Neural progenitor cell (in vitro differentiated cells): ENCODE results near the gene TMTC3. TPM values are rescaled to one million over a fixed set of nuclear protein-coding genes. Genes with fewer than 3 reads are reported as not detected.

Source experiments
- DNase-seq: peaks from one replicate; pipeline ENCODE4 v3.0.0-alpha.2; 2016; ENCODE audit warnings: low spot score
- H2AFZ ChIP-seq: fragments of 200-600 bp; sonication (generic); replicated peaks from 2 replicates; pipeline ENCODE4 v1.6.1; 2016; ENCODE audit warnings: antibody characterized with exemption
- H3F3A ChIP-seq: fragments of 200-600 bp; sonication (generic); 2 replicates; pipeline ENCODE4 v1.6.1; 2016; ENCODE audit warnings: antibody characterized with exemption, low read depth
- H3K27ac ChIP-seq: fragments of 200-600 bp; sonication (generic); 2 replicates; pipeline ENCODE4 v1.5.1; 2016; ENCODE audit warnings: mild to moderate bottlenecking
- H3K27me3 ChIP-seq: fragments of 200-600 bp; sonication (generic); 2 replicates; pipeline ENCODE4 v1.6.1; 2016; ENCODE audit warnings: mild to moderate bottlenecking, moderate library complexity
- H3K36me3 ChIP-seq: fragments of 200-600 bp; sonication (generic); 2 replicates; pipeline ENCODE4 v1.5.1; 2016
- H3K4me1 ChIP-seq: fragments of 200-600 bp; sonication (generic); 2 replicates; pipeline ENCODE4 v1.6.1; 2016; ENCODE audit warnings: mixed run types
- H3K4me2 ChIP-seq: fragments of 200-600 bp; sonication (generic); 2 replicates; pipeline ENCODE4 v1.6.1; 2016
- H3K4me3 ChIP-seq: fragments of 200-600 bp; sonication (generic); 2 replicates; pipeline ENCODE4 v1.5.1; 2016
- H3K79me2 ChIP-seq: fragments of 200-600 bp; sonication (generic); 2 replicates; pipeline ENCODE4 v1.6.1; 2016; ENCODE audit warnings: low read depth
- H3K9ac ChIP-seq: fragments of 200-600 bp; sonication (generic); 2 replicates; pipeline ENCODE4 v1.6.1; 2016
- H3K9me3 ChIP-seq: fragments of 200-600 bp; sonication (generic); 2 replicates; pipeline ENCODE4 v1.5.1; 2016; ENCODE audit warnings: low read depth
- H4K20me1 ChIP-seq: fragments of 200-600 bp; sonication (generic); 2 replicates; pipeline ENCODE4 v1.6.1; 2016; ENCODE audit warnings: low read depth
- H3K27ac Mint-ChIP-seq: 3 replicates; pipeline ENCODE4 v1.8.0; 2021; ENCODE audit warnings: mixed read lengths
- H3K27me3 Mint-ChIP-seq: 2 replicates; pipeline ENCODE4 v1.8.0; 2022; ENCODE audit warnings: low read depth, mild to moderate bottlenecking, inconsistent platforms, moderate library complexity, mixed read lengths; ENCODE audit not compliant: insufficient read depth
- H3K36me3 Mint-ChIP-seq: 3 replicates; pipeline ENCODE4 v1.8.0; 2021; ENCODE audit warnings: mixed read lengths
- H3K4me1 Mint-ChIP-seq: 3 replicates; pipeline ENCODE4 v1.8.0; 2021; ENCODE audit warnings: mixed read lengths
- H3K4me3 Mint-ChIP-seq: 3 replicates; pipeline ENCODE4 v1.8.0; 2021; ENCODE audit warnings: mild to moderate bottlenecking, moderate library complexity, mixed read lengths
- H3K9me3 Mint-ChIP-seq: 3 replicates; pipeline ENCODE4 v1.8.0; 2020; ENCODE audit warnings: mixed read lengths
- CTCF ChIP-seq: fragments of 200-600 bp; sonication (generic); IDR thresholded peaks from 2 replicates; pipeline ENCODE4 v1.5.1; 2017; ENCODE audit warnings: antibody characterized with exemption, mild to moderate bottlenecking
- EZH2 ChIP-seq: fragments of 200-600 bp; sonication (generic); IDR thresholded peaks from 2 replicates; pipeline ENCODE4 v1.6.1; 2017; ENCODE audit warnings: antibody characterized with exemption, mild to moderate bottlenecking, moderate library complexity
- EZH2phosphoT487 ChIP-seq: fragments of 200-600 bp; sonication (generic); IDR thresholded peaks from 2 replicates; pipeline ENCODE4 v1.6.1; 2017; ENCODE audit warnings: antibody characterized with exemption
- total RNA-seq: library from RNA; depleted of rRNA; stranded (reverse); fragments of >200 nt; gene quantifications from 2 replicates; pipeline ENCODE4 v1.2.3, GENCODE V29; 2015; ENCODE audit warnings: low replicate concordance

TMTC3 gene
- total RNA-seq, 1 donor from 2014 or later: 38.9 TPM

- Histone ChIP-seq H3K4me3 (no peak overlapping the region), H3K4me1 (no peaks in the 10 kb centered on the region), H3K9ac (no peak overlapping the region), H3K36me3 (peaks cover 14% of the 10 kb centered on the region), H3F3A (no peaks in the 10 kb centered on the region), H3K27ac (no peak overlapping the region), H3K79me2 (no peaks in the 10 kb centered on the region), H4K20me1 (no peaks in the 10 kb centered on the region), H3K27me3 (no peaks in the 10 kb centered on the region), H3K9me3 (no peaks in the 10 kb centered on the region), H2AFZ (no peak overlapping the region), H3K4me2 (no peak overlapping the region)
- H3K9me3 Mint-ChIP-seq: no peaks in the 10 kb centered on the region
- no peaks in the 10 kb centered on the region for H3K27me3 Mint-ChIP-seq
- H3K36me3 Mint-ChIP-seq: peaks cover 14% of the 10 kb centered on the region
- TF ChIP-seq EZH2 (no peak), CTCF (no peak), EZH2phosphoT487 (no peak)
- no peak for DNase-seq
- no peak overlapping the region for H3K27ac Mint-ChIP-seq
- H3K4me3 Mint-ChIP-seq: no peak overlapping the region
- peaks cover 2% of the 10 kb centered on the region for H3K4me1 Mint-ChIP-seq
These were observed 34.1 kb upstream of the TMTC3 start for GRCh38 chr12:88108021-88108420.

- no peaks in the 10 kb centered on the region for H3K9me3 Mint-ChIP-seq
- no peaks in the 10 kb centered on the region for H3K27me3 Mint-ChIP-seq
- Histone ChIP-seq H3K27me3 (no peaks in the 10 kb centered on the region), H3K4me1 (no peaks in the 10 kb centered on the region), H3F3A (no peaks in the 10 kb centered on the region), H3K9ac (no peak overlapping the region), H4K20me1 (no peaks in the 10 kb centered on the region), H3K79me2 (no peaks in the 10 kb centered on the region), H3K9me3 (no peaks in the 10 kb centered on the region), H3K4me3 (no peak overlapping the region), H3K4me2 (no peak overlapping the region), H2AFZ (no peak overlapping the region), H3K27ac (no peak overlapping the region), H3K36me3 (peaks cover 21% of the 10 kb centered on the region)
- no peak overlapping the region for H3K4me3 Mint-ChIP-seq
- no peak overlapping the region for H3K27ac Mint-ChIP-seq
- TF ChIP-seq EZH2 (no peak), EZH2phosphoT487 (no peak), CTCF (peak; percentile 57)
- H3K4me1 Mint-ChIP-seq: peaks cover 2% of the 10 kb centered on the region
- peak; percentile 8 for DNase-seq
- H3K36me3 Mint-ChIP-seq: peaks cover 19% of the 10 kb centered on the region
These were observed 30.9 kb upstream of the TMTC3 start for GRCh38 chr12:88111074-88111652.

- Histone ChIP-seq H3K4me1 (no peaks in the 10 kb centered on the region), H4K20me1 (no peaks in the 10 kb centered on the region), H3K36me3 (peaks cover 31% of the 10 kb centered on the region), H3K4me2 (no peak overlapping the region), H3K27ac (no peak overlapping the region), H3K9ac (no peak overlapping the region), H3F3A (no peaks in the 10 kb centered on the region), H2AFZ (no peak overlapping the region), H3K79me2 (no peaks in the 10 kb centered on the region), H3K9me3 (no peaks in the 10 kb centered on the region), H3K4me3 (no peak overlapping the region), H3K27me3 (no peaks in the 10 kb centered on the region)
- no peak overlapping the region for H3K4me3 Mint-ChIP-seq
- no peak overlapping the region for H3K27ac Mint-ChIP-seq
- peaks cover 29% of the 10 kb centered on the region for H3K36me3 Mint-ChIP-seq
- H3K27me3 Mint-ChIP-seq: no peaks in the 10 kb centered on the region
- H3K4me1 Mint-ChIP-seq: peaks cover 2% of the 10 kb centered on the region
- H3K9me3 Mint-ChIP-seq: no peaks in the 10 kb centered on the region
- TF ChIP-seq CTCF (no peak), EZH2 (no peak), EZH2phosphoT487 (no peak)
- DNase-seq: no peak
These were observed 28.2 kb upstream of the TMTC3 start for GRCh38 chr12:88113871-88114270.
